NCI-H2196 (cell line): Measurements from ENCODE around the gene CCT4.
"Not testable (repeated sequence)": the region's sequence is repeated elsewhere in the genome, so short reads cannot be mapped to it uniquely, and the experiment has no call there.

ENCODE experiments used
- DNase-seq: peaks from one replicate; lab custom pipeline; 2025; ENCODE audit not compliant: unreplicated experiment; lab: John Stamatoyannopoulos, UW

The CCT4 gene, protein sequence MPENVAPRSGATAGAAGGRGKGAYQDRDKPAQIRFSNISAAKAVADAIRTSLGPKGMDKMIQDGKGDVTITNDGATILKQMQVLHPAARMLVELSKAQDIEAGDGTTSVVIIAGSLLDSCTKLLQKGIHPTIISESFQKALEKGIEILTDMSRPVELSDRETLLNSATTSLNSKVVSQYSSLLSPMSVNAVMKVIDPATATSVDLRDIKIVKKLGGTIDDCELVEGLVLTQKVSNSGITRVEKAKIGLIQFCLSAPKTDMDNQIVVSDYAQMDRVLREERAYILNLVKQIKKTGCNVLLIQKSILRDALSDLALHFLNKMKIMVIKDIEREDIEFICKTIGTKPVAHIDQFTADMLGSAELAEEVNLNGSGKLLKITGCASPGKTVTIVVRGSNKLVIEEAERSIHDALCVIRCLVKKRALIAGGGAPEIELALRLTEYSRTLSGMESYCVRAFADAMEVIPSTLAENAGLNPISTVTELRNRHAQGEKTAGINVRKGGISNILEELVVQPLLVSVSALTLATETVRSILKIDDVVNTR

DNA sequence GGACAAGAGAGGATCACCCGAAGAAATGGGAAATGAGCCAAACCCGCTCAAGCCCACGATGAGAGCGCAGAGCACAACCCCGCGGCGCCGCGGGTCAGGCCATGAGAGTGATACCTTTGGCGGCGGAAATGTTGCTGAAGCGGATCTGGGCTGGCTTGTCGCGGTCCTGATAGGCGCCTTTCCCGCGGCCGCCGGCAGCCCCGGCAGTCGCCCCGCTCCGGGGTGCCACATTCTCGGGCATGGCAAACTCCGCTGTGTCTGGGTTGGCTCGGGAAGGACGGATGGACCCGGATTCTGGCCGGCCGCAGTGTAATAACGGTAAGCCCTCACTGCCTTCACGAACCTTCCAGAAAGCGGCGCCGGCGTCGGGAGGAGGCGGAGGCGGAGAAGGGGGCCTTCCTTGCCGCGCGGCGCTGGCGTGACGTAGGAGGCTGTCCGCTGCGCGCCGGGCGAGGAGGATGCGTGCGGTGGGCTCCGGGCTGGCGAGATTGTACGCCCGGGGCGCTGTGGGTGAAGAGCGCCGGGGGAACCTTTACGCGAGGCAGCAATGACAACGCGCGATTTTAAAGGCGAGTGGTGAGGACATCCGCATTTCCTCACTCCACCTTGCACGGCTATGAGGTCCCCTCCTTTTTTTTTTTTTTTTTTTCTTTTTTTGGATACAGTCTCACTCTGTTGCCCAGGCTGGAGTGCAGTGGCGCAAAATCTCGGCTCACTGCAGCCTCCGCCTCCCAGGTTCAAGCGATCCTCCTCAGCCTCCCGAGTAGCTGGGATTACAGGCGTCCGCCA, at the start of gene CCT4:
TSS of gene CCT4 (minus strand) at position 390 of the 789 bp plus-strand sequence. CDS start at position 241, 149 bp downstream.
- DNase-seq, result peak; percentile 66

DNA sequence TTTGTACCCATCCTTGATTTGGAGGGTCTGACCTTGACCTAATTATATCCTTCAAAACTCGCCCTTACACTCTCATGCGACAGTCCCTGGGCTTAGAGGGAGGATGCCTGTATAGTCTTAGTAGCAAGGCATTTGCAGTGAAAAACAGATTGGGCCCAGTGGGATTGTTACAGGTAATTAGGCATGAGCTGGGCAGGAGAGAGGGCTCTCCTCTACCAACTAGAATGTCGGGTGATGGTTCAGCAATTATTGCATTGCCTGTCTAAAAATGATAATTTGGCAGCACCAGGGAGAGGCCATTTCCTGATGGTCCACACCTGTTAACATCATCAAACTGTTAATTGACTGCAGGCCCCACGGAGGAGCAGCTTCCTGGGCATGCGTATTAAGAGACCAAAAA, 49.4 kb upstream of the CCT4 start:
- DNase-seq, result no peak

DNA sequence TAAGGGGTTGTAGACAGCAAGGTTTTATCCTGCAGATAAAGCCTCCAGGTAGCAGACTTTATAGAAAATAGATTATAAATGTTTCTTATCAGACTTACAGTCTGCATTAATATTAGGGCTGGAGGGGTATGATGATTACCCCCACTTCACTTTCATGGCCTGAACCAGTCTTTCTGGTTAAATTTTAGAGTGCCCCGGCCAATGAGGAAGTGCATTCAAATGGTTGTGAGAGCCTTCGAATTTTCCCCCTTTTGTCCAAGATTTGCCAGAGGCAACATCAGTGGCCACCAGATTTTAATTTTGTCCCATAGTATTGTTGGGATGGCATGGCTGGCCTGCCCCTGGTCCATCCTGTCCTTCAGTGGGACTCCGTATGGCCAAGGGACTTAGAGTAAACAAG, 48.6 kb upstream of the CCT4 start:
- DNase-seq, result no peak

DNA sequence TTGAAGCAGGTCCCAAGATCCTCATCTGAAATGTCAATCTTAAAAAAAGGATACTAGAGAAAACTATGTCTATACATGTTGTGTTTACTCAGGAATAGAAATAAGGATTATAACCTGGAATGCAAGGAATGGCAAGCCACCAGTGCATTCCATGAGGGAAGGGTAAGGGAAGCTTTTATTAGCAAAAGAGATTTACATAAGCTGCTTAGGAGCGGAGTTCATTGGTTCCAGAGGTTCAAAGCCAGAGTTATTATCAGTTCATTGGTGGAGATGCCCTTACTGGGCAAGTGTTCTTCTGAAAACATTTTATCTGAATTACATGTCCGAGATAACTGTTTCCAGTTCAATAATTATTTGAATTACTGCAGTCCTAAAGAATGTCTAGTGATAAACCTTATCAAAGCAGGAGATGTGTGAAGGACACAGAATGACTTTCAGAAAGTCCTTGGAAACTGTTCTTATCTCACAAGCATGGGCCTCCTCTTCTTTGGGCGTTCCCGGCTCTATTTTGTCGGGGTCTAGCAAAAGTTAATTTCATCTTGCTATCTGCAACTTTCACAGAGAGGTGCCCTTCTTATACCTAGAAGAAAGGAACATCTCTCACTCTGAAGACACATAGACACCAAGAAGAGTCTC, 40.5 kb upstream of the CCT4 start:
- DNase-seq, result no peak

DNA sequence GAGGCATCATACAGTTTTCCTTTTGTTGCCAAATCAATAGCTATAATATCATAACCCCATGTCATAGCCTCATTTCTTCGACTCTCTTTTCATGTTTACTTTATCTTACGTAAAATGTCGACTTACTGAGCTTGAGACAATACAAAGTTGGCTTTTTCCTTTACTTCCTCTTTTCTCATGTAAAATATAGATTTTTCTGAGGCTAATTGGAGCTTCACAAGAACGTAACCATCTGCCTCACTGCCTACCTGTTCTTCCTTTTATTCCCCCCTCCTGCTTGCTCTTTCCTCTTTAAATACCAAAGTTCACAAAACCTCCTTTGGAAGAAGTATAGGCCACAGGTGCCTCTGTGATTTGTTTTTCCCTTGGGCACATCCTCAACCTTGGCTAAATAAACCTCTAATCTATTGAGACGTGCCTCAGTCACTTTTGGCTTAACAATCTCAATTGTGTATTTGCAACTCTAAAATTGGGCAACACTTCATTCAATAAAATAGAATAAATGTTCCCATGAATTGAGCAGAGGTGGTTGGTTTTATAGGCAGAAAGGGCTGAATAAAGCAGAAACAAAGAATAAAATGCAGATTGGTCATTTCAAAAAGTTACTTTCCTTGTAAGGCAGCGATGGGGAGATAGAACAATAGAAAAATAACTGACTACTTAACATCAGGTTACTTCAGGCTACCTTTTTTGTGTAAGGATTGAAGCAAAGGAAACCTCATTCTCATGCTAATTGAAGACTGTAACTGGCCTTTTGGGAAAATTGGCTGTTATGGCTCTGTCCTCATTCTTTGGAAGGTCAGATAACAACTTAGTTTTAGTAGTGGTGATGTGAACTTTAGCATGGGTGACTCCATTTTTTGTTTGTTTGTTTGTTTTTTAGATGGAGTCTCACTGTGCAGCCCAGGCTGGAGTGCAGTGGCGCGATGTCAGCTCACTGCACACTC, 38.3 kb upstream of the CCT4 start:
- no peak for DNase-seq

DNA sequence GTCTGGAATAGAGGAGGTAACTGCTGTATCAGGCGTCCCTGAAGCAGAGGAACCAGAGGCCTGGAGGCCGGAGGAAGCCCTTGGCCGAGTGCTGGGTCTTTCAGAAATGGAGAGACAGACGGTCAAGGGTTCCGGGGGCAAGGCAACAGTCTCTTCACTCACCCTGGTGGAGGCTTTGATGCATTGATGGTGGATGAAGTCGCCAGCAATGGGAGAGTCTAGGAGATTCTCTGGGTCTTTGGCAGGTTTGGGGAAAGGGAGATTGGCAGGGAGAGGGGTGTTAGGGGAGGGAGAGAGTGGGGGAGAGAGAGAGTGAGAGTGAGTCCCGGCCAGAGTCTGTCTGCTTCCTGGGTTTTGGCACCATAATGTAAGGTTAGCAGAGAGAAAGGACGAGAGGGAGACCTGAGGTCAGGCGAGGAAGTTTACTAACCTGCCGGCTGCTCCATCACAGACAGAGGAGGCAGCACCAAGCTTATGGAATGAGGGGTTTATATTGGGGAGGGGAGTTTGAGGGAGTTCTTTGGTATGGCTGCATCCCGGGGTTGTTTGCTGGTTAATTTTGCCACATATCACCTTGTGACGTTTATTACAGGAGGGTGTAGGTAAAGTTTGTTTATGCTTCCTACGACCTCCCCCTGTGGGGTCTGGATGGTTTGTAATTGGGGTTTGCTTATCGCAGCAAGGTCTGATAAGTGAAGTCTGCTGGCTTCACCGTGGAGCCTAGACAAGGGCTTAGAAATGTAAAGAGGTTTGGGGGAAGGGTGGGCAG, 36.6 kb upstream of the CCT4 start:
- DNase-seq, result no peak

DNA sequence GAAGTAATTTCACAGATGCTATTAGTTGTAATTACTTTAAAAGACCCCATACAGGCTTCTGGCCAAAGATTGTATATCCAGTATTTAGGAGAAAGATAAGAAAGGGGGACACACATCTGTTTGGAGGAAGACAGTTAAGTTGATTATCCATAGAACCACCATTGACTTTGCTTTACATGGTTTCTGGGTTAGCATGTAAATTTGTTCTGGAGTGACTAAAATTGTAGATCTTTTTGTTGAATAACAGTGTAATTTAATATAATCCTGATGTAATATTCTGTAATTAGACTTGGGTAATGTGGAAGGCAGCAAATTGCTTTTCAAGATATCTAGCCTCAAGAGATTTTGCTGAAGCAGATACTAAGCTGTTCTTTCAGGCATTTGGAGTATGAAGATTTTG, 34.3 kb upstream of the CCT4 start:
- DNase-seq, result no peak

DNA sequence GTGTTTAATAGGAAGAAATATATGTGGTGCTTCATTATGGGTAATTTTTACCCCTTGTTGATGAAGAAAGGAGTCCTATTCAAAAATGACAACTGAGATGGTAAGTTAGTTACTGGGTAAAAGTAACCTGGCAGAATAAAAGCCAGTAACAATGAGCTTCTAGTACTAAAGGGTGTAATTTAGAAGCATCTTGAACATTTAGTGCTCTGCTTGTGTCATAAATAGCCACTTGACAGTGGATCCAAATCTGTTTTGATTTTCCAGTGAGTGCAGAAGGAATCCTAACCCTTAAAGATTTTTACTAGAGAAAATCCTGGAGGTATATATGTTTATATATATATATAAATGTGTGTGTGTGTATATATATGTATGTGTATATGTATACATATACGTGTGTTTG, 32.1 kb upstream of the CCT4 start:
- DNase-seq, result no peak

DNA sequence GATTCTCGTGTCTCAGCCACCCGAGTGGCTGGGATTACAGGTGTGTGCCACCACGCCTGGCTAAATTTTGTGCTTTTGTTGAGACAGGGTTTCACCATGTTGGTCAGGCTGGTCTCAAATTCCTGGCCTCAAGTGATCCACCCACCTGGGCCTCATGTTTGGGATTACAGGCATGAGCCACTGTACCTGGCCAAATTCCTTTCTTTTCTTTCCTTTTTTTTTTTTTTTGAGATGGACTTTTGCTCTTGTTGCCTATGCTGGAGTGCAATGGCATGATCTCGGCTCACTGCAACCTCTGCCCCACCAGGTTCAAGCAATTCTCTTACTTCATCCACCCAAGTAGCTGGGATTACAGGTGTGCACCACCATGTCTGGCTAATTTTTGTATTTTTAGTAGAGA, 26.3 kb upstream of the CCT4 start:
- DNase-seq, result not testable (repeated sequence)

DNA sequence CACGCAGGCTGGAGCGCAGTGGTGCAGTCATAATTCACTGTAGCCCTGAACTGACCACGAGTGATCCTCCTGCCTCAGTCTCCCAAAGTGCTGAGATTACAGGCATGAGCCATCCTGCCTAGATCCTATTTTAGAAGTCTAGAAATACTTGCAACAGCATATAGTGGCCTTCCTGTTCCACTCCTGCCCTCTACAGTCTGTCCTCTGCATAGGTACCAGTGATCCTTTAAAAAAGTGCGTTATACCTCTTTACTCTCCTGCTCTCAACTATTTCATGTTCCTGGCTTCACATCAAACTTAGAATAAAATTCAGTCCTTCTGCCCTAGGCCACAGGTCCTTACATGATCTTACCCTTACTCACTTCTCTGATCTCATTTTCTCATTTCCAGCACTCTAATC, 23.1 kb upstream of the CCT4 start:
- DNase-seq, result no peak

DNA sequence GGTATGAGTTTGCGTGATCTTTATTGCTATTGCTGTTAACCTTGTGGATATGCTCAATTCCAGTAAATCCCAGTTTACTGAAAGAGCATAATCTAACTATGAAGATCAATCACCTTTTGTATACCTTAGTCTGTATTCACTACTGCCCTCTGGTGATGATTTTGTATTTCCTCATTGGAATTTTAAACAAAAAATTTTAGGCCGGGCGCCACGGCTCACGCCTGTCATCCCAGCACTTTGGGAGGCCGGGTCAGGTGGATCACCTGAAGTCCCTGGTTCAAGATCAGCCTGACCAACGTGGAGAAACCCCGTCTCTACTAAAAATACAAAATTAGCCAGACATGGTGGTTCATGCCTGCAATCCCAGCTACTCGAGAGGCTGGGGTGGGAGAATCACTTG, 22.1 kb upstream of the CCT4 start:
- peak; percentile 4 for DNase-seq

DNA sequence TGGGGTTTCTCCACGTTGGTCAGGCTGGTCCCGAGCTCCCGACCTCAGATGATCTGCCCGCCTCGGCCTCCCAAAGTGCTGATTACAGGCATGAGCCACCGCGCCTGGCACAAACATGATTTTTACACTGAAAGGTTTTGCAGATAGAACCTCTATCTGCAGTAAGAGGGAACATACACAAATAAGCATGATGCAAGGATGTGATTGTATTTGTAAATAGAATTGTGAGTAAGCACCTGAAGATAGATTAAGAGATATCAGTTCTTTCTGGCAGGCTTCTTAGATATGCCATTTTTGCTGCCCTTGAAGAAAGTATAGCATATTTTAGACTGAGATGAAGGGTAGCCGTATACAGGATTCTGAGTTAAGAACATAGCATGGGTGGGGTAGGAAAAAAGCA, 20.7 kb upstream of the CCT4 start:
- DNase-seq, result no peak

DNA sequence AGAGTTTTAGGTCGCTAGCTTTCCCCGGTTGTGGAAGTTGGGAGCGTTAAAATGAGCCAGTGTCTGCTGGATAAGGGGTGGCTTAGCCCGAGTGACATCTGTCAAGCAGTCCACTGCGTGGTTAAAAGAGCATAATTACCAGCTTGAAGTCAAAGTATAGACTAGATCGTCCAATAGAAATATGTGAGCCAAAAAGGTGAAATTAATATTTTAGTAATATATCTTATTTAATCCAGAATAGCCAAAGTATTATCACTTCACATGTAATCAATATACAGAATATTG, 17.7 kb upstream of the CCT4 start:
- no peak for DNase-seq

DNA sequence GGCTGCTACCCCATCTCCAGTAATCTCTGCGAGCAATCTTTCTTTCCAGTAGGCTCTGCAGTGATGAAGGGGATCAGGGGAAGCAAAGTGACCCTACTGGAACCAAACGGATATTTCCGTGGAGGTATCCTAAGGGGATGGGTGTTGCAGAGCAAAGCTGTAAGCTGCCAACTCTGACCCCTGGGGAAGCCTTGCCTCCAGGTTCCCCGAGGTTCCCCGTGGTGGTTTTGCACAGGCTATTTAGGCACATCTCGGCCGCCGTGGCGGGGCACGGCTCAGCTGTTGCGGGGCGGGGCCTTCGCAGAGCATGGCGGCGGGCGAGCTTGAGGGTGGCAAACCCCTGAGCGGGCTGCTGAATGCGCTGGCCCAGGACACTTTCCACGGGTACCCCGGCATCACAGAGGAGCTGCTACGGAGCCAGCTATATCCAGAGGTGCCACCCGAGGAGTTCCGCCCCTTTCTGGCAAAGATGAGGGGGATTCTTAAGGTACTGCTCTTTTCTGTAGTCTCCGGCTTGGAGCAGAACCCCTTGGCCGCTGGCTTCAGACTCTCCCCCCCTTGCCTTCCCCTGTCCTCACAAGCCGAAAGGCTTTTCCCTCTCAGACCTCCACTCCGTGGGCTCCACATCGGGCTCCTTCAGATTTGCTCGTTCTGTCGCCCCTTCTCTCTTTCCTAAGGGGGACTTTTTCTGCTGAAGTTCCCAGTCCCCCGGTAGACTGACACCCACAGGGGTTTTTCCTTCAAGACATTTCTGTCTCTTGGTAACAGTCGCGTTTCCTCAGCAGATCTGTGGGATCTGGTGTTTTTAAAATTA, 17.1 kb upstream of the CCT4 start, which contains the start of gene COMMD1:
TSS of gene COMMD1 (plus strand) at position 303 of the 814 bp plus-strand sequence. CDS start at position 308, 5 bp downstream.
- DNase-seq, result peak; percentile 35

DNA sequence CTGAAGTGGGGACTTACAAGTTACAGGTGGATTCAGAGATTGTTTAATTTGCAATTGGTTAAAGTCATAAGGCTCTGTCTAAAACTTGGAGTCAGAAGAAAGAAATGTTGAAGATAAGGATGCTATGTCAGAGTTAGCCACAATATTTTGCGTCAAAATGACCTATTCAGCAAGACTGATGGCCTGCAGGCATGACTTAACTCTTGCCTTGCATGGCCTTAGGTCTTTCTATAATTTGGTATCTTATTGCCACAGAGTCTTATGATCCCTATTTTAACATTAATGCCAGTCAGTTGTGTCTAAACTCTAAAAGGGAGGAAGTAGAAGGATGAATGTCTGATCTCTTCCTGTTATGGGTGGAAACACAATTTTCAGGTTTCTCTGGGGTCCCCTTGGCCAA, 11.8 kb upstream of the CCT4 start:
- DNase-seq, result no peak

DNA sequence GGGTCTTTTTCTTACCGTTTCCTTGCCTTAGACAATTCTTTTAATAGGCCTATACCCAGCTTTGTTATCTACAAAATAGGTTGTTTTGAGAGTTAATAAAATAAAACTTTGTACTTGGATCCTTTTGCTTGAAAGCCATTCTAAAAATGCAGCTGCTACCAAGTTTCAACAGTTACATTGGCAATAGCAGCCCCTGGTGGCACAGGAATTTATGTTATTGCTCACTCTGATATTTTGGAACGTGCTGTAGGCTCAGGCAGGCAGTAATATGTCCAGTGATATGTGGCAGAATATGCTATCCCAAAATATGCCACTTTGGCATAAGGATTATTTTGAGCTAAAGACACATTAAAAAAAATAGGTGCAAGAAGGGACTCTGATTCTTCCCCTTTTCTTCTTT, 10.4 kb upstream of the CCT4 start:
- peak; percentile 2 for DNase-seq

DNA sequence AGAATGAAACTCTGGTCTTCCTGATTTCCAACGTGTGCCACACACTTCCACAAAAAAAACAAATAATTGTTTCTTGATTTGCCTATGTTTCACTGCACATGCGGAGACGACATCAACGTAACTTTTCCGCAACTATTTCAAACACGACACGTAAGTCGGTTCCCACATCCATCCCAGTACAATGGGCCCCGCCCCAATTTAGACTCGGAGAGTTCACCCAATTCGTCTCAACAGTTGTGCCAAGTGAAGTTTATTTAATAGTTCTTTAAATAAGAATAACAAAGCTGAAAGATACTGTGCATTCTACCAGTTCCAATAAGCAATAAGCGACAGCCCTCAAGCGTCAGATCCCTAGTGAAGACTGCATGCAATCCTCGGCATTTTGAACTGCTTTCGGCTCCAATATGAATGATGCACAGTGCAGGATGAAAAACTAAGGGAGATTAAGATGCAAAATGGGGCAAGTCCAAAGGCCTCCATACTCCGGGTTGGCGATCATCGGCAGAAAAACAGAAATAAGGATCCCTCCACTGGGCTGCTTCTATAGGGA, 664 bp downstream of the CCT4 start:
- no peak for DNase-seq

DNA sequence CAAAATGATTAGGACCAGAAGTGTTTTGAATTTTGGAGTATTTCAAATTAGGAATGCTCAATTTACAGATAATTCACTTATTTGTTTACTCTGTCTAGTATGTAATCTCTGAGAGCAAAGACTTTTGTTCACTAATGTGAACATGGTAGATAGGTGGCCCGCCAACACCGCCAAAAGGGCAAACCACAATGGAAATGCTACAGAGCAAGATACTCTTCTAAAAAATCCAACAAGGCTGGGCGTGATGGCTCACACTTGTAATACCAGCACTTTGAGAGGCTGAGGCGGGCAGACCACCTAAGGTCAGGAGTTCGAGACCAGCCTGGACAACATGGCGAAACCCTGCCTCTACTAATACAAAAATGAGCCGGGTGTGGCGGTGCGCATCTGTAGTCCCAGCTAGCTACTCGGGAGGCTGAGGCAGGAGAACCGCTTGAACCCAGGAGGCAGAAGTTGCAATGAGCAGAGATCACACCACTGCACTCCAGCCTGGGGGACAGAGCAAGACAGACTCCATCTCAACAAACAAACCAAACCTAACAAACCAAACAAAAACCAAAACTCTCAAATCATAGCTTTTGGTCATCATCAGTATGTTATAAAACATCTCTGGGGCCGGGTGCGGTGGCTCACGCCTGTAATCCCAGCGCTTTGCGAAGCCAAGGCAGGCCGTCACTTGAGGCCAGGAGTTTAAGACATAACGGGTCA, 2.4 kb downstream of the CCT4 start:
- no peak for DNase-seq
